Inflammatory macrophage treated with lipopolysaccharide for 4 hours (primary cell): ENCODE results near the gene GRM1.

Experiments used
- DNase-seq: peaks from one replicate; pipeline ENCODE4 v3.0.0-alpha.2; 2020

Gene GRM1

GRCh38 chr6:146028851-146029572 lies at the start of gene GRM1:
GRM1 (plus strand) TSS chr6:146029062; CDS start chr6:146029518, 456 bp downstream.
- DNase-seq: no peak

GRCh38 chr6:146009338-146009737 lies 19.5 kb upstream of the GRM1 start:
- DNase-seq: no peak

- no peak for DNase-seq
Measured at GRCh38 chr6:146014233-146014632, 14.6 kb upstream of the GRM1 start.

DNA sequence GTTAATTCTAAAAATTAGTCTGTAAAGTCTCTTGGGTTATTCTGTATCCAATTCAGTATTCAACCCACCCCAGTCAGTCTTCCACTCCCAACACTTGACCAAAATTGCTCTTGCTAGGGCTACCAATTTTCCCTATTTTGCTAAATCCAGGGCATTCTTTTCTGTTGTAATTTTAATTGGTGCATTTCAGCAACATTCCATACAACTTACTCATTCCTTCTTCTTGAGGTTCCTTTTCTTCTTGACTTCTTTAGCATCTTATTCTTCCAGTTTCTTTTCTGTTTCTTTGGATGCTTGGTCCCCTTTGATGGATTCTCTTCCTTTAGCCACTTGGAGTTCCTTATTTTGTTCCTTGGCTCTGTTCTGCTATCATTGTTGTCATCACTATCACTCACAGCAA lies 11.2 kb upstream of the GRM1 start:
- no peak for DNase-seq

- DNase-seq: no peak
Measured at GRCh38 chr6:146026873-146027272, 2.0 kb upstream of the GRM1 start.

DNA sequence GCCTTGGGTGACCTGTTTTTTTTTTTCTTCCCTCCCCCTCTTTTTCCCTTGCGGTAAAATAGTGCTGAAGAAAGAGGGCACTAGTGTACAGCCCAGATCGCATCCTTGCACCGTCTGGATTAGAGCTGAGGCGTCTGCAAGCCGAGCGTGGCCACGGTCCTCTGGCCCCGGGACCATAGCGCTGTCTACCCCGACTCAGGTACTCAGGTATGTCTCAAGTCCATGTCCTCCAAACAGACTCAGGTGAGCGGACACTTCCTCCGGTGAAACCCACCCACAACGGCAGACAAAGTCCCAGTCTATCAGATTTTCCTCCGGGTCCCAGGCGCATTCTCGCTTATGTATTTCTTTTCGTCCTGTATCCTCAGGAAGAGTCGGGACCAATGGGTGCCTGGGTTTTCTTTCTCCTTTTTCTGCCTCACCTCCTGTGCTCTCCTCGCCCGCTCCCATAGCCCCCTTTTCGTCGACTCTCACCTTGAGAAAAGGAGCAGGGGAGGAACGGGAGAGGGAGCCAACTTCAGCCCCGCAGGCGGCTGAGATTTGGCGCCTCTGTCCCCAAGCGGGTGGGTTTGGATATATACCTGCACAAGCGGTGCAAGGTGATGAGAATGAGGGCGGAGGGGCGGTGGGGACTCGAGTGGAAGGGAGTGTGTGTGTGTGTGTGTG lies 1.1 kb upstream of the GRM1 start:
- no peak for DNase-seq

DNA sequence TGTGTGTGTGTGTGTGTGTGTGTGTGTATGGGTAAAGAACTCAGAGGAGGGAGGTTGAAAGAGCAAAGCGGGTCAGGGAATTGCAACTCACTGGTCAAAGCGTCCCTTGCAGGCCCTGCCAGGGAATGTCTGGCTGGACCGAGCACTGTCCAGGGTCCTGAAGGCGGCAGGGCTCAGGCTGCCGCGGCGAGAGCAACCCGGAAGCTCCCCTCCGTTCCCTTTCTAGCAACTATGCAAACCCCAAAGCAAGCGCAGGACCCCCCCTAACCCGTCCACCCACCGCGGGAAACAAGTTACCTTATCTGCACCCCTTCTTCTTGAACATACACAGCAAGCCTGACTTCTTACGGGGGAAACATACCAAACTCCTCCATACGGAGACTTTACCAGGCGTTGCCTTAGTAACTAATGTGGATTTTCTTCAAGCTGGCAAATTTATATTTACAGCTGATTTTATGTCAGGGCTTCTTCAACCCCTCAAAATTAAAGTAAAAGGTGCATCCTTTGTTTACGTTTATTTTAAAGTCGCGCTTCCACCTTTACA lies 538 bp upstream of the GRM1 start:
- peak; percentile 31 for DNase-seq

- no peak for DNase-seq
Measured at GRCh38 chr6:146029573-146030184, 817 bp downstream of the GRM1 start.

- no peak for DNase-seq
Measured at GRCh38 chr6:146032387-146032786, 3.5 kb downstream of the GRM1 start.

DNA sequence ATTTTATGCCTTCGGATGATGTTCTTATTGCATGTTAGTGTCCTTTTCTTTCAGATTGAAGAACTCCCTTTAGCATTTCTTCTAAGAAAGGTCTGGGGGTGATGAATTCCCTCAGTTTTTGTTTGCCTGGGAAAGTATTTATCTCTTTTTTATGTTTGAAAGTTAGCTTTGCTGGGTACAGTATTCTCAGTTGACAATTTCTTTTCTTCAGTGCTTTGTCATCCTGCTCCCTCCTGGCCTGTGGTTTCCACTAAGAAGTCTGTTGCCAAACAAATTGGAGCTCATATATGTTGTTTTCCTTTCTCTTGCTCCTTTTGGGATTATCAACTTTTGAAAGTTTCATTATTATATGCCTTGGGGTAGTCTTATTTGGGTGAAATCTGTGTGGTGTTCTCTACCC lies 11.5 kb downstream of the GRM1 start:
- no peak for DNase-seq

- peak; percentile 2 for DNase-seq
Measured at GRCh38 chr6:146041282-146041681, 12.4 kb downstream of the GRM1 start.

DNA sequence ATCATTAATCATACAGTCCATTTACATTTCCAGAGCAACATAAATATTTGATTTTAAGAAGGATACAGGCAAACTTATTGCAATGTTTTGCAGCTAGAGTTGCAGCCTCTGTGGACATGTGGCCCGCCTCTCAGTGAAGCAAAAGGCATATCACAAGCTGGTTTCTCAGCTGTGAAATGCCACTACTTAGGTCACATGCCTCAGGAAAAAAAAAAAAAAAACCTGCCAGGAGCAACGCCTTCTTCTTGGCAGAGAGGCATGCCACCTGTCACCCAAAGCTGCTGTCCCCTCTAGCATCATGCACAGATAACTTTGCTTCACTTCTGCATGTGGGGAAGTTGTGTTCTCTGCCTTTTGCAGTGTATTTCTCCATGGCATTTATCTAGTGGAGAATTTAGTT lies 18.5 kb downstream of the GRM1 start:
- DNase-seq: no peak

GRCh38 chr6:146050168-146050567 lies 21.3 kb downstream of the GRM1 start:
- no peak for DNase-seq

DNA sequence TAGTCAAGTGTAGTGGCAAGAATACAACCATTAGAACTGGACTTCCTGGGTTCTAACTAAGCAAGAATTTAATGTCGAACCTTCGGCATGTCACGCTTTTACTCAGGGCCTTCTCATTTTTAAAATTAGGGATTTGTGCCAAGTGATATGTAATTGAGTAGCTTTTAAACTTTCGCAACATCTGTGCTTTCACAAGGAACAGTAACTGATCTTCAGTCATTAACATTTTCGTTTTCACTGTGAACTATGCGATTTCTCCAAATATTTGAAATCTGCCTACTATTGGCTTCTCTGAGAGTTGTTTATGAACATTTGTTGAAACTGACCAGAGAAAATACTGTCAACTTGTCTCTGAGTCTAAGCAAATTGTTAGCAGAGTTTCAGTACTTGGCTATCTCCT lies 27.6 kb downstream of the GRM1 start:
- DNase-seq: peak; percentile 16

GRCh38 chr6:146065690-146066089 lies 36.8 kb downstream of the GRM1 start:
- peak; percentile 32 for DNase-seq

DNA sequence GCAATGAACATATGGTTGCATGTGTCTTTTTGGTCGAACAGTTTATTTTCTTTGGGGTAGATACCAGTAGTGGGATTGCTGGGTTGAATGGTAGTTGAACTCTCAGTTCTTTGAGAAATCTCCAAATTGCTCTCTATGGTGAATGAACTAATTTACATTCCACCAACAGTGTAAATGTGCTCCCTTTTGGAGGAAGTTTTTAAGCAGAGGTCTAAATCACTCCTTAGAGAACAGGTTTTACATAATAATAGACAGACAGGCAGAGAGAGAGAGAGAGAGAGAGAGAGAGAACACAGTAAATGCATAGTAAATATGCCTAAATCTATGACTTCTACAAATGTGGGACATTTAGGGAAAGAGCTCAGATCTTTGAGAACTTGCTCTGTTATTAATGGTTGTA lies 37.6 kb downstream of the GRM1 start:
- DNase-seq: no peak

GRCh38 chr6:146071781-146072180 lies 42.9 kb downstream of the GRM1 start:
- no peak for DNase-seq

GRCh38 chr6:146077992-146078391 lies 49.1 kb downstream of the GRM1 start:
- no peak for DNase-seq

- no peak for DNase-seq
Measured at GRCh38 chr6:146087386-146087785, 58.5 kb downstream of the GRM1 start.

DNA sequence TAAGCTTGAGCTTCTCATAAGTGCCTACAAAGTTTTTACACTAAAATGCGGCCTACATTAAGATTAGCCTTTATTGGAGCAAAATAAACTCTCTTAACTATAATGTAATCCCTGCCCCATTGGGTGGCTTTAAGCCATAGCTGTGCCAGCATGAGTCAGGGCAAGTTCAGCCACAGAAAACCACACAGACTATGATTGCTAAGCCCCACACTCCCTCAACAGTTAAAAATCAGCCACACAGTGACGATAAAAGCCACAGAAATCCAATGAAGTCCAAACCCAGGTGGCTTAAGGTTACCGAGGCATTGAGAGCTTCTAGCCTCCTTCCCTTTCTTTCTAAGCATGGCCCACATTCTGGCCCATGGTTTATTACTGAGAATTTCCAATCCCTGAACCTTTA lies 61.6 kb downstream of the GRM1 start:
- no peak for DNase-seq

GRCh38 chr6:146092961-146093686 lies 64.3 kb downstream of the GRM1 start:
- DNase-seq: no peak

DNA sequence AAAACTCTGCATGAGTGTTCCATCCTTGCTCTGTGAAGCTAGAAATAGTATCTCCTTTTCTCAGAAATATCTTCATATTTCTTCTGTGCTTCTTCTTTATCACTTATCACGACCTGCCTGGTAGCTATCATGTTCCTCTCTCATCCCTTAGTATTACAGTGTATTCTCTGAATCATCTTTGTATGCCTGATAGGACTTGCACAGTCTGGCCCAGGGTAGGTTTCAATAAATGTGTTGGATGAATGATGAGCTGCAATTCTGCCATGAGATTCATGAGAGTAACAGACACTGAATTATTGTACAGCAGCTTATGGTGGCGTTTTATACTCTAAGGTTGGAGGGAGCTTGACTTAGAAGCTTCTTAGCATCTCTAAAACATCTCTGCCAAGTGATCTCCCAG lies 66.6 kb downstream of the GRM1 start:
- DNase-seq: no peak

DNA sequence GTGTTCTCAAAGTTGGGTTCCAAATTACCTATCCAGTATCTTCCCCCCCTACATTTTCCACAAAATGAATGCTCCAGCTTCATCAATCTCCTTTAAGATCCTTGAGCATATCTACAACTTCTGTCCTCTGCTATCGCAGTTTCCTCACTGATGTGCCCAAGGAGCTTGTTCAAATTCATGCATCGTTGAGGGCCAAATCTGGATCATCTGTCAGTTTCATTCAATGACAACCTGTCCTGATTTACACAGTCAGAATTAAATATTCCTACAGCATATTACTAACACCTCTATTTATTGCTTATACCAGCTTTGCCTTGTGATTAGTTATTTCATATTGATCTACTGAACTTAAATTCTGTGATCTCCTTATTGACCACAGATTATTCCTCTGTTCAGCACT lies 68.7 kb downstream of the GRM1 start:
- DNase-seq: no peak
